ENCODE results near the gene HLX.

HLX gene, protein sequence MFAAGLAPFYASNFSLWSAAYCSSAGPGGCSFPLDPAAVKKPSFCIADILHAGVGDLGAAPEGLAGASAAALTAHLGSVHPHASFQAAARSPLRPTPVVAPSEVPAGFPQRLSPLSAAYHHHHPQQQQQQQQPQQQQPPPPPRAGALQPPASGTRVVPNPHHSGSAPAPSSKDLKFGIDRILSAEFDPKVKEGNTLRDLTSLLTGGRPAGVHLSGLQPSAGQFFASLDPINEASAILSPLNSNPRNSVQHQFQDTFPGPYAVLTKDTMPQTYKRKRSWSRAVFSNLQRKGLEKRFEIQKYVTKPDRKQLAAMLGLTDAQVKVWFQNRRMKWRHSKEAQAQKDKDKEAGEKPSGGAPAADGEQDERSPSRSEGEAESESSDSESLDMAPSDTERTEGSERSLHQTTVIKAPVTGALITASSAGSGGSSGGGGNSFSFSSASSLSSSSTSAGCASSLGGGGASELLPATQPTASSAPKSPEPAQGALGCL

GRCh38 chr1:220879076-220879508, at the start of gene HLX:
TSS of gene HLX (plus strand) at chr1:220879443. CDS start at chr1:220879858, 415 bp downstream.
- DNase-seq, result peak in 11 of 14 donors; percentile 8 to 75 (median 53)

DNA sequence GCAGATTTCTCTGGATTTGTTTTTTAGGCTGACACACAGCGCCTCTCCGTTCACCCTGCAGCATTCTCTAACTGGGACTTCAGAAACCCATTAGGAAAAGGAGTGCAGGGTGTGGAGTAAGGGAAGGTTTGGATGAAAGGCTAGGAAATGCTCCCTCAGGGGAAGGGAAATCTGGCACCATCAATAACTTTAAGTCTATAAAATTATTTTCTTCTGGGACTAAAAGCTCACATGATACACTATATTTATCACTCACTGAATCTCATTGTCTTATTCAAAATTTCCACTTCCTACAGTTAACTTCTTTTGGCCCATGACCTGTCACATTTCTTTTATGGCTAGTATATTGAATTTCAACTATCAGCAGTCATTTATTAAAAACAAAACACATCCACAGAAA, 45.8 kb upstream of the HLX start:
- no peak for DNase-seq

GRCh38 chr1:220834155-220834870, 44.9 kb upstream of the HLX start:
- no peak for DNase-seq

GRCh38 chr1:220838578-220838977, 40.7 kb upstream of the HLX start:
- DNase-seq, result no peak

DNA sequence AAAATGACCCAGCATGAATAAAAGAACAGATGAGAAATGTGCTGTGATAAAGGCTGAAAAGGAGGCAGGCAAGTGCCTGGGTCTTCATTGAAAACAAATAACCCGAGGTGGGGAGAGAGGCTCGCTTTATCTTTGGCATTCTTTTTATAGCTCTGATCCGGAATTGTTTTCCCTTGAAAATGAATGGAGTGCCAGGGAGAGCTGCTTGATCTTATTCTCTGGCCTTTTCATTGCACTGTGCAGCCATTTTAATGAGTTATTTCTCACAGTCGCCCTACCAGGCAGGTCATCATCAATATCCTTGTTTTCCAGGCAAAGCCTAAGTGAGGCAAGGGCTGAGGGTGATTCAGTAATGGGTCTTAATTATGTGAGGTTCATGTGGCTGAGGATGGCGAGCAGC, 39.8 kb upstream of the HLX start:
- no peak for DNase-seq

DNA sequence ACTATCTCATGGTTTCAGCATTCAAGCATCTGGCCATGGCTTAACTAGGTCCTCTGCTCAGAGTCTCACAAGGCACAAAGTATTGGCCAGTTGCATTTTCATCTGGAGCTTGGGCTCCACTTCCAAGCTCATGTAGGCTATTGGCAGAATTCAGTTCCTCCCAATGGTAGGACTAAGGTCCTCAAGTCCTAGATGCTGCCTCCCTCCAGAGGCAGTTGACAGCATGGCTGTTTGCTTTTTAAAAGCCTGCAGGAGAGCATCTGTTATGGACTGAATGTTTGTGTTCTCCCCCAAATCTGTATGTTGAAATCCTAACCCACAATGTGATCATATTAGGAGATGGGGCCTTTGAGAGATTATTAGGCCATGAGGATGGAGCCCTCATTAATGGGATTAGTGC, 38.0 kb upstream of the HLX start:
- DNase-seq, result no peak

GRCh38 chr1:220843481-220844011, 35.7 kb upstream of the HLX start:
- peak in 1 of 14 donors; percentile 45 for DNase-seq

DNA sequence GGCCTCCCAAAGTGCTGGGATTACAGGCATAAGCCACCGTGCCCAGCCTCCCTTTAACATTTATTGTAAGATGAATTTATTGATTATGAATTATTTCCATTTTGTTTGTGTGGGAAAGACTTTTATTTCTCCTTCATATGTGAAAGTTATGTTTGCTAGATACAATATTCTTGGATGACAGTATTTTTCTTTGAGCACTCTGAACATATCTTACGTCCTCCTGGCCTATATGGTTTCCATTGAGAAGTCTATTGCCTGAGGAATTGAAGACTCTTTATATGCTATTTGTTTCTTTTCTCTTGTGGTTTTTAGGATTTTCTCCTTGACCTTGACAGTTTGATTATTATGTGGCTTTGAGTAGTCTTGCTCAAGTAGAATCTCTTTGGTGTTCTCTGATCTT, 26.8 kb upstream of the HLX start:
- DNase-seq, result no peak

DNA sequence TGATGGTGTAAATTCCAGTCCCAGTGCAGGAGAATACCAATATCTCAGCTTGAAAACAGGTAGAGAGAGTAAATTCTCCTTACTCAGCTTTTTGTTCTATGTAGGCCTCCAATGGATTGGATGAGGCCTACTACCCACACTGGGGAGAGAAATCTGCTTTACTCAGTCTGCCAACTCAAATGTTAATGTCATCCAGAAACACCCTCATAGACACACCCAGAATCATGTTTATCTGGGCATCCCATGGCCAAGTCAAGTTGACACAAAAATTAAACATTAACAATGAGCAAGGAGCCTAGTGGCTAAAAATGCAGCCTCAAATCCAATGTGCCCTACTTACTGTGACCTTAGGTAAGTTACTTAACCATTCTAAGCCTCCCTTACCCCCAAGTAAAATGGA, 6.9 kb upstream of the HLX start:
- DNase-seq, result no peak

- no peak for DNase-seq
Observed at GRCh38 chr1:220873087-220873486, 6.2 kb upstream of the HLX start.

DNA sequence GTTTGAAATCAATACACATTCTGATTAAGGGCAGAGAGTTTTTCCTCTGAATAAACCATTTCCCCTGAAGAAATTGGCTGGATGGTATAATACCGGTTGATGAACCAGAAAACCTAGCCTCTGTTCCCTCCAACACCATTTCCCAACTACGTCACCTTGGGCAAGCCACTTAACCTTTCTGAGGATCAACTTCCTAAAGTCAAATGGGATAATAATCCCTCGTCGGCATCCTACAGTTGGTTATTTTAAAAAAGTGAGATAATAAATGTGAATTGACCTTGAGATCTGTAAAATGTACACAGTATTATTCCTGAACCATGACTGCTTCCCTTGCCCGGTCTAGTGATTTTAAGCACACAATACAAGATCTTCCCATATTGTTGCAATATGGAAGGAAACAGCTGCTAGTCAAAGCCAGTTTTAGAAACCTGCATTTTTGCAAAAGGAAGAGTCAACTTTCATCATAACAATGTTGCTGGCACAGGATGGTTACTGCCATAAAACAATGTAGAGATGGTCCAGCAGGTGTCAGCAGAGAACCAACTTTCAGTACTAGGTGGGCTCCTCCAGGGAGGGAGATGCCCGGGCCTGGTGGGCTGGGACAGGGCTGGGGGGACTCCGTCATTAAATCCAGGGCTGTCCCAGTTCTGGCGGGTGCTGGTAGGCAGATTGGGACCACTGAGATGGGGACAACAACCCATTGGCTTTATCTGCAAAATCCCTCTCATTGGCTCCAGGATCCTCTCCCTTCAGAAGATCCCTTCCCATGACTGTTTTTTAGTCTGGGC, 5.2 kb upstream of the HLX start:
- DNase-seq, result peak in 2 of 14 donors; percentile 13 to 15

GRCh38 chr1:220875260-220875659, 4.0 kb upstream of the HLX start:
- no peak for DNase-seq

- no peak for DNase-seq
Observed at GRCh38 chr1:220876511-220877376, 2.5 kb upstream of the HLX start.

- no peak for DNase-seq
Observed at GRCh38 chr1:220877377-220878095, 1.7 kb upstream of the HLX start.

GRCh38 chr1:220878191-220879075, 810 bp upstream of the HLX start:
- peak in 2 of 14 donors; percentile 26 to 39 for DNase-seq

GRCh38 chr1:220879509-220880361, 492 bp downstream of the HLX start:
- DNase-seq, result peak in 2 of 14 donors; percentile 29 to 67

DNA sequence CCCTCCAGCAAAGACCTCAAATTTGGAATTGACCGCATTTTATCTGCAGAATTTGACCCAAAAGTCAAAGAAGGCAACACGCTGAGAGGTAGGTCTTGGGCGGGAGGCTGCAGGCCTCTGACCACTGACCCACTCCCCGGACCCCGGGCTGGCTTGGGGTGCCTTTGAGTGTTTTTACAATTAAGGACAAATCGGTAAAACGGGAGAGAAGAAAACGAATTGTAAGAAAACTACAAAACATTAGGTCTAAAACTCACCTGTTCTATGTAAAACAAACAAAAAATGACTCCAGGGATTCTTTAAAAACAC, 1.1 kb downstream of the HLX start:
- no peak for DNase-seq

- peak in 2 of 14 donors; percentile 23 to 38 for DNase-seq
Observed at GRCh38 chr1:220880726-220881506, 1.7 kb downstream of the HLX start.

Data from C1 segment of cervical spinal cord (tissue), 14 donors.